Stimulated activated CD4-positive, alpha-beta T cell treated with anti-CD3 and anti-CD28 coated beads, Interleukin-2, amount 100 ng/mL, for 48 hours (primary cell): ENCODE results near the gene SWAP70.

Source experiments
- DNase-seq, 2 donors: peaks; one replicate each; pipeline ENCODE4 v3.0.0-alpha.2; 2020

SWAP70 gene

DNA sequence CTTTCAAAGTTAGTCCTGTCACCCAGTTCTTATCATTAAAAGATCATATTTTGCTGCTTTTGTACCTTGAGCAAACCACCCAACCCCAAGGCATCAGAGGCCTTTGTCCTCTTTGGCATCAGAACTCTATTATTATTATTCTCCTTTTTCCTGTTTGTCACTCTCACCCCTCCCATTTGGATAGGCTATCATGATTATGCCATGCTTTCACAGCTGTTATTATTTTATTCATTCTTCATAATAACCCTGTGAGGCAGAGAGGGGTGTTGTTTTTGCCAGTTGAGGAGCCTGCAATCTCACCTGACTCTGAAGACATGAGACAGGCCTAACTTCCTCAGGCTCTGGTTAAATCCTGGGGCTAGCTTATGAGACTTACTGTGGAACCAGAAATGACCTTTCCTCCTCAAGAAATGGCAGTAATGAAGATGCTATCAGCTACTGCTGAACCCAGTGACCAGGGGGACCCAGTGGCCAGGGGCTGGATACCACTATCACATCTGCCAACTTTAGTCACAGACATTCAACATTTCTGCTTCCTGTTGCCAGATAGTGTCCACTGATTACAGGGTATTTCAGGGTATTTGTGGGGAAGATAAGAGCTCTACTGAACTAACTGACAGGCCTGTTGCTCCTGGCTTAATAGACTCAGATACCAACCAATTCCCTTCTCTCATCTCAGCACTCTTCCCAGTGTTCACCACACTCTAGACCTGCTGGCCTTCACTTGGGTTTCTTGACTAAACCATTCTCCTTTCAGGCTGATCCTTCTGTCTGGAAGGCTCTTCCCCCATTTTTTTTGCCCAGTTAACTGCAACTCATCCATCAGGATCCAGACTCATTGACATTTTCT lies 11.8 kb upstream of the SWAP70 start:
- no peak for DNase-seq

DNA sequence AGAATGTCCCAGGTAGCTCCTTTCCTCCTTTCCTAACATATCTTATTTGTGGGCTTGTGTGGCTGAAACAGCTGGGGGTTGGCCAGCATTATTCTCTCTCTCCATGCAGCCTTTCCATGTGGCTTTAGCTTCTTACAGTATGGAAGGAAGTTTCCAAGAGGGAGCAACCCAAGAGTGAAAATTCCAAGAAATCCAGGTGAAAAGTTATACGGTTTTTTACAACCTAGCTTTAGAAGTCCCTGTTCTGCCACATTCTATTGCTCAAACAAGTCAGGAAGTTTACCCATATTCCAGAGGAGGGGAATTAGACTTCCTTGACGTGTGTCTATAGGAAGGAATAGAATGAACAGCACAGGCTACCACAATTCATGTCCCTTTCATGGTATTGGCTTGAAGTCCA lies 10.0 kb upstream of the SWAP70 start:
- DNase-seq, result no peak

DNA sequence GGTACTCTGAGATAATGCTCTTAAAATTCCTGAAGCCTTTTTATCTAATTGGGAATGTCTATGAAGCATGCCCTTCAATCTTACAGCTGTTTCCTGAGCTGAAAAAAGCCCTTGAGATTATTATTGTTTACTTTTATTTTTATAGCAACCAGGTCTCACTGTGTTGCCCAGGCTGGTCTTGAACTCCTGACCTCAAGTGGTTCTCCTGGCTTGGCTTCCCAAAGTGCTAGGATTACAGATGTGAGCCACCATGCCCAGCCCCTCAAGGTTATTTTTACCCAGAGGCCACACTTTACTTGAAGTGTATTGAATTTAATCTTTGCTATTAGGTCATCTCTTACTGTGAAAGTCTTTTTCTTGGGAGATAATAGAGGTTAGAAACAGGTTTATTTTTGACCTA lies 7.0 kb upstream of the SWAP70 start:
- DNase-seq, result no peak

DNA sequence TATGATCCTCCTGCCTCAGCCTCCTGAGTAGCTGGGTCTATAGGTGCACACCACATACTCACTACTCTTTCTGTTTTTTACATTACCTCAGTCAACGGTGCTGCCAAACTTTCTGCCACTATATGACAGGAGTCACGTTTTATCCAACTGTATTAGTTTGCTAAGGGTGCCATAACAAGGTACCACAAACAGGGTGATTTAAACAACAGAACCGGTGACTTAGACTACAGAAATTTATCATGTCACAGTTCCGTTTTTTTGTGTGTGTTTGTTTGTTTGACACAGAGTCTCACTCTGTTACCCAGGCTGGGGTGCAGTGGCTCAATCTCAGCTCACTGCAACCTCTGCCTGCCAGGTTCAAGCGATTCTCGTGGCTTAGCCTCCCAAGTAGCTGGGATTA lies 6.3 kb upstream of the SWAP70 start:
- DNase-seq, result no peak

DNA sequence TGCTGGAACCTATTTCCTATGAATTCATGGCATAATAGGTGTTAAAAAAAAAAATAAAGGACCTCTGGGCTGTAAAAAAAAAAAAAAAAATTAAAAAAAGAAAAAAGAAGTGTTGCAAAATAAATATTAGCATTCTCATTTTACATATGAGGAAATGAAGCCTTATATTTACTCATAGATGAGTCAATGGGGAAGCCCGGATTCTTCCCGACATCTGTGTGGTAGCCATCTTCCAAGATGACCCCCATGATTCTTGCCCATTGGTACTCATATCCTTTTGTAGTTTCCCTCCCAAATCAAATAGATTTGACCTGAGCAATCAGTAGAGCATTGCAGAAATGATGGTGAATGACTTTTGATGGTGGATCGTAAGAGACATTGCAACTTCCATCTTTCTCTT lies 3.0 kb upstream of the SWAP70 start:
- no peak for DNase-seq

DNA sequence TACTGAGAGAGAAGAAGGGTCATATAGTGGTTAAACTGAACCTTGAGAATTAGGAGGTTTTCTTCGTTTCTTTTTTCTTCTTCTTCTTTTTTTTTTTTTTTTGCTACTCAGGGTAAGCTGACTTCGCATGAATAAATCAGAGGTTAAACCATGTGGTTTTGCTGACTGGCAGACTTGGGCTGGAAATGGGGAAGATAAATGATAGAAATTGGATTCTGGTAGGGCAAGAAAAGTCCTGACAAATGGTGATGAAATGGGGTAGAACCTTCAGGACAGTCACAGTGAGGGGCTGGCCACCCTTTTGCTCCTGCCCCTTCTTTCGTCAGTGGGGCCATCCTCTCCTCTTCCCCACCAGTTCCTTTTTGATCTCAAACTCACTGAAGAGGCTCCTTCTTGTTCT lies 1.6 kb upstream of the SWAP70 start:
- no peak for DNase-seq

DNA sequence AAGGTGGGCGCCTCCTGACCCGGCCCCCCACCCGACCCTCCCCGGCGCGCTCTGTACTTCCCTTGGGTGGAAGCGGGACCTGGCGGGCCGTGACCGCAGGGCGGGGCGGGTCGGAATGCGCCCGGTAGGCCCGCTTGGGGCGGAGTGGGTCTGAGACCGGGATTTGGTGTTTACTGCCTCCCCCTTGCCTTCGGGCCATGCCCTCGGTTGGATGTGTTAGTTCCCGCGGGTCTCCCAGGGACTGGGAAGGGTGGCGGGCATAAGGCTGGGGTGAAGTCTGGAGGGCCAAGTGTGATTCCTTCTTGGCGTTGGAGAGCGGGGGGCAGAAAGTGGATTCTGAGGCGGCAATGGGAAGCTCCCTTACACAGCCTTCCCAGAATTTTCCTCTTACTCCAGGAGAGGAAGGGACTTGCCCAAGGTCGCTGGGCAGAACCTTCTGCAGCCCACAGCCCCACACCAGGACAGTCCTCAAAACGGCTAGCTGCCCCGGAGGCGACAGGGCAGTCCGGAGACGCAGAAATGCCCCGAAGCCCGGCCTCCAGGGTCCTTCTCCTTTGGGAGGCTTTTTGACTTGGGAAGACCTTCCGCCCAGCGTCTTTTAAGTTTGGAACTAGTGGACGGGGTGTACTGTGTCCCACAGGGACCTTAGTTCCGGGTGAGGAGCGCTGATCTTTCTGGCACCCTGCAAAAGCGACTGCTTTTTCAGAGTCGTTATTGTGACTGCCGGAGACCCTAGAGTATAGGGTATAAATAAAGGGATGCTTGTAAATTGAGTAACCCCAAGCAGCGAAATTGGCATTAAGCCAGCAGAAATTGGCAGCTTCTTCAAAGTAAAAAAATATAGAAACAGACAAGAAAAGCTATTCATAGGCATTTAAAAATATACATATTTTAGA lies 647 bp downstream of the SWAP70 start:
- DNase-seq, result peak; percentile 12 to 15

DNA sequence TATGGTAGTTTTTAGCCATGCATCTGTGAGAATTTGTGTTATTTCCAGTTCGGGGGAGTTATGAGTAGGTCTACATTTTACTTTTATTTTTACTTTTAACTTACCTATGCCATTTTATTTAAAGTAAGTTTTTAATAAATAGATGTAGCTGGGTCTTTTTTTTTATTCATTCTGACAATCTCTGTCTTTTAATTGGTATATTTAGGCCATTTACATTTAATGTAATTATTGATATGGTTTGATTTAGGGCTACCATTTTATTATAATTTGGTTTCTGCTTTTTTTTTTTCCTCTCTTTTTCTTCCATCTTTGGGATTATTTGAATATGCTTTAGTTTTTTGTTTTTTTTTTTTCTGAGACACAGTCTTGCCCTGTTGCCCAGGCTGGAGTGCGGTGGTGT lies 1.9 kb downstream of the SWAP70 start:
- no peak for DNase-seq

DNA sequence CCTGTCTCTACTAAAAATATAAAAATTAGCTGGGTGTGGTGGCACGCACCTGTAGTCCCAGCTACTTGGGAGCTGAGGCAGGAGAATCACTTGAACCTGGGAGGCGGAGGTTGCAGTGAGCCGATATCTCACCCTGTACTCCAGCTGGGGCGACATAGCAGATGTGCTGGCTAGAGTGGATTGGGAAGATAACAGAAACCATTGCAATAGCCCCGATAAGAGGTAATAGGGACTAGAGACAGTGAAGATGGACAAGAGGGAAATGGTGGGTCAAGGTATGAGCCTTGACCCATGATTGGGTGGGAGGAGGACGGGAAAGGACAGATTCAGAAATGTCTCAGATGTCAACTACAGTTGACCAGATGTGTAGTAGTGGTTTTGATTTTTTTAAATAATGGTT lies 6.1 kb downstream of the SWAP70 start:
- DNase-seq, result no peak

DNA sequence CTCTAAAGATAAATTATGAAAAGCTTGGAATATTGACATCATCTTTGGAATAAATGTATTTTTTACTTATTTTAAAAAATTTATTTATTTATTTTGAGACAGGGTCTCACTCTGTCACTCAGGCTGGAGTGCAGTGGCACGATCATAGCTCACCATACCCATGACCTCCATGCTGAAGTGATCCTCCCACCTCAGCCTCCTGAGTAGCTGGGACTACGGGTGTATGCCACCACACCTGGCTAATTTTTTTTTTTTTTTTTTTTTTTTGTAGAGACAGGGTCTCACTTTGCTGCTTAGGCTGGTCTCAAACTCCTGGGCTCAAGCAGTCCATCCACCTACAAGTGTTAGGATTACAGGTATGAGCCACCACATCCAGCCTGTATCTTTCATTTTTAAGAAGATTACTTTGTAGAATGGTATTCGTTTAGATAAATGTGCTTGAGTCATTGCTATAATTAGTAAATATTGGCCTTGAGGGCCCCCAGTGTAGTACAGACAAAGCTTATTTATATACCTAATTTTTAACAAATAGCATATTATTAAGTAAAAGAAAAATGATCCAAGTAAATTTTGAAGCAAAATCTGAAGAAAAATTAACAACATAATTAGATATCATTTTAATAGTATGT lies 8.5 kb downstream of the SWAP70 start:
- no peak for DNase-seq

DNA sequence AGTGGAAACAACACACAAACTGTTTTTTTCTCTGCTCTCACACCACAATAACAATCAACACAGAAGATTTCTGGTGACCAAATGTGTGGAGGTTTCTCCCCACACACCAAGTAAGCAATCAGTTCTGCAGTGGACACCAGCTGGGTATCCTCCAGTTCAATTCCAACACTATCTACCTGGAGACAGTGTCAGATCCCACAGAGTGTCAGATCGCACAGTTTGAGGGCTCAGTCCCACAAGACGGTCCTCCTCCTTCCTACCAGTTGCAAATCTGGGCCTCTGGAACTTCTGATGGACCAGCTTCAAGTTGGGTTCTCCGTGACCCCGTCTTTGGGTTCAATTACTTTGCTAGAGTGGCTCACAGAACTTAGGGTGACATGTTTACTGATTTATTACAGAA lies 9.0 kb downstream of the SWAP70 start:
- DNase-seq, result no peak

DNA sequence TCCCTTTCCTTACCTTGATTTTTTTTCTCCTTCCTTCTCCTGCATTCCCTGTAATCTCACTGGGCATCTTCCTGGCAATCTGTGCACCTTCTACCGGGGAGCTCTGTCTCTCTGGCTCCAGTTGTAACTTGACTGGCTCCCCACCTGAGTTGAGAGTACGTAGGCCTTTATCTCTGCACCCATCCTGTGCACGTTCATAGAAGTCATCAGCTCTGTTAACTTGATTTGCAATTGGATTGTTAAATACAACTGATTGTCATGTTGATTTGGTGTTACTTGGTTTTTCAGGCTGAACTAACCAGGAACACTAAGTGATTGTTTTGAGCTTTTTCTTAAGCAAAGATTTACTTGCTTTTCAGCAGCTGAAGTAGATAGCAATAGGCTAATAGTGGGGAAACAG lies 11.8 kb downstream of the SWAP70 start:
- no peak for DNase-seq

DNA sequence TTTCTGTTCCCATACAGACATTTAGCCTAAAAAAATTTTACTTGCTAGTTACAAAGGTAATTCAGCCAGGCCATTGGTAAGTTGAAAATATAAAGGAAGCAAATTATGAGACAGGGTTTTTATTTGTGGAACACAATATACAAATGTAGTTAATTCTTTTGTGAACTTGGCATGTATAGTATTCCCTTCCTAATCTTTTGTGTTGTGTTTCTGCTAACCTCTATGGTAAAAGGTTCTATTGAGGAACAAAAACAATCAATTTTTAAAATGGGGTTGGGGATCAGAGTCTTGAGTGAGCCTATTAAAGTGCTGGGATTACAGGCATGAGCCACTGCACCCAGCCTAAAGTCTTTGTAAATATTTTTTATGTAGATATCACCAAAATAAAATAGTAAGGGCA lies 14.1 kb downstream of the SWAP70 start:
- no peak for DNase-seq

DNA sequence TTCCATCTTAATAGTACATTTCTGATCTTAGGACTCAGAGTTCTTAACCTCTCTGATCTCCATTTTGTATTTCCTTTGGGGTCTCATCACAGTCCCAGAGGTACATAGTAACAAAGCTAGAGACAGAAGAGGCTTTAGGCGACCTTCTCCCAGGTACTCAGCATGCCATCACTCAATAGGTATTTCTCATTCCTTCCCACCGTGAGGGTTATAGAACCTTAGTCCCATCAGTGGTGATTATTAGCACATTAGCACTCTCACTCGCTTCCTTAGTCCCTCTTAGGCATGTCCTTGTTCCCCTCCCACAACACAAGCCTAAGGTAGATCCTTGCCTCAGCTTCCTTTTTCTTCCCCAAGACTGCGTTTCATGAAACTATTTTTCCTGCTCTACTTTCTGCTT lies 14.7 kb downstream of the SWAP70 start:
- DNase-seq, result no peak

DNA sequence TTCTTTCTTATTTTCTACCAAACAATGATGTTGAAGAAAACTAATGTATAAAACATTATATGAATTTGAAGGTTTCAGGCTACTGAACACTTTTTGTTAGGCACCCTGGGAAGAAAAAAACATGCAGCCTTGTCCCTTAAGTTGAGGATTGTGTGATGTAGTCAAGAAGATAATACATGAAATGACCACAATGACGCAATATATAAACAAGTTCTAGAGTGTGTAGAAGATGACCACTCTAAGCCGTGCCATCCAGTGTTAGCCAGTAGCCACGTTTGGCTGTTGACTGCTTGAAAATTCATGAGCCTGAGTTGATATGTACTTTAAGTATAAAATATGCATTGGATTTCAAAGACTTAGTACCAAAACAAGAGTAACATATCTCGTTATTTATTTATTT lies 16.2 kb downstream of the SWAP70 start:
- no peak for DNase-seq

DNA sequence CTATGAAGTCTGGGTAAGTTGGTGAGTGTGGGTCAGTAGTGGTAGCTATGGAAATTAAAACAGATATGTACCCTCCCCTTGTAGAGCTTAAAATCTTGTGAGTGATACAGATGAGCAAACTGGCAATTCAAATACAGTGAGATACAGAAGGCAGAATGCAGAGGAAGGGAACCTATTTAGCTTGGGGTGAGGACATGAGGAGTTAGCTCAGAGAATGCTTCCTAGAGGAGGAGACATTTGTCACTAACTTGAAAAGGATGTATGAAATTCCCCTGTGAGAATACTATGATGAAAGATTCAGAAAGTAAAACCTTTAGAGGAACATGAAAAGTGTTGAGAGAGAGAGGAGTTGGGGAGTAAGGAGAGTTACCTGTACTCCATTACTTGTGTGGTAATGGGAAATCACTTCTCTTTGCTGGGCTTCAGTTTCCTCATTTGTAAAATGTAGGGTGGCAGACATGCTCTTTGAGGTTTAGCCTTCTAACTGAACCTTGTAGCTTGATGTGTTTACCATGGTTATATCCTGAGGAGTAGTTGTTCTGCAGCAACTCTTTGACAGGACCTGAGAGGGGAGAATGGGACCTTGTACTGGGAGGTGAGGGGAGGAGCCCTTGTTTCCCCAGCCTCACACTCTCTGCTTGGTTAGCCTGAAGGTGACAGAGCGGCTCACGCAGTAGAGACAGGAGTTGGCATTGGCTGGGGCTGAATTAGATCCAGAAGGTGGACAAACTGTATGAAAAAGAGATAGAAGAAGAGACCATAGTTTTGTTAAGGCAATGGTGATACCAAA lies 17.9 kb downstream of the SWAP70 start:
- no peak for DNase-seq

DNA sequence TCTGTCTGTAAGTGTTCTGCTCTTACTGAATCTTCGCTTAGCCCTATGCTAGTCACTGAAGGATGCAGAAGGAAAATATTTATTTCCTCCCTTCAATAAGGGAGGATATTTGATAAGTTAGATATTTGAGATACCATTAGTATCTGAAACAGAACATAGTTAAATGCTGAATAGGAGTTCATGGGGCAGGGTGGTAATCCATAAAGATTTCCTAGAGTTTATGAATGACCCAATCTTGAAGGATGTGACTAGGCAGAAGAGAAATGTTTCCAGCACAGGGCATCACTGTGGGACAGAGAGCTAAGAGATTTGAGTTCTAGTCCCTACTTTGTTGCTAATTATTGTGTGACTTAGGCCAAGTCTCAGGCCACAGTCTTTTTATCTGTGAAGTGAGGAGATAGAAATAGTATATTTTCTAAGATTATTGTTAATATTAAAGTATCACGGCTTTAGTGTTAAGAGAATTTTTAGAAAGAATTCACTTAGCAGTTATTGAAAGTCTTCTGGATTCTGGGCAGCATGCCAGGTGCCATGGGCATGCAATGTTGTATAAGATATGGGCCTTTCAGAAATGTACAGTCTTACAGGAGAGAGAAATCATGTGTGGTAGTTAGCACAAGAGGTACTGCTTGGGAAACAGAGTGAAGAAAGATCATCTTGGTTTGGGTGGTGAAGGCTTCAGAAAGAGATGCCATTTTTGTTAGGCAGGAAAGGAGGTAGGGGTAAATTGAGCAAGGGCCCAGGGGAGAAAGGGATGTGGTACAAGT lies 24.0 kb downstream of the SWAP70 start:
- no peak for DNase-seq

DNA sequence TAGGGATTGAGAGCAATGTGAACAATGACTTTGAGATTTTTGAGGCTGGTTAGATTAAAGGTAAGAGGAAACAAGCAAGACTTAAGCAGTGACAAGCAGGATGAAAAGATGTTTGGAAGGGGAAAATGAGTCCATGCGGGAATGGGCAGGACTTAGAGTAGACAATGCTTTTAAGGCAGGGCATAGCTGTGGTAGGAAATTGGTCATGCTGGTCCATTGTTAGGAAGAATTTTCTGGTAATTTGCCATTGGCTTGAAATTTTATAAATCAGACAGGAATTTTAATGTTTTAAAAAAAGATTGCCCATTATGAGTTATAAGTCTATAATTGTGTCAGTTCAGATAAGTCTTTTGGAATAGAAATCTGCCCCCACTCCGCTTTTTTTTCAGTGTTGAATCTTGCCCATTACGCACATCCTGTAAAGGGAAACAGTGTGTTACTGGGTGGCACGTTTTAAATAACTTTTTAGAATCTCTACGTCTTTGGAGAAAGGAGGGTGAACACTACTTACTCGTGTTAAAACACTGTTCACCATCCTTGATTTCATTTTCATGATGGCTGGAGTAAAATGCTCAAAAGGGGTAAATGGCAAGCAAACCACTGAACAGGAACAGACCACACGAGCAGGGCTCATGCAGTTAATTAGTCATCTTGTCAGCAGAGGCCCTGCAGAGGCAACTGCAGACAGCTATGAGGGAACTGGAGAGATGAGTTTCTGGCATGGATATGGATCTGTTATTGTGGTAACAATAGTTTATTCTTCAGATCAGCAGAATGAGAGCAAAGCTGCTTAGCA lies 25.0 kb downstream of the SWAP70 start:
- no peak for DNase-seq

DNA sequence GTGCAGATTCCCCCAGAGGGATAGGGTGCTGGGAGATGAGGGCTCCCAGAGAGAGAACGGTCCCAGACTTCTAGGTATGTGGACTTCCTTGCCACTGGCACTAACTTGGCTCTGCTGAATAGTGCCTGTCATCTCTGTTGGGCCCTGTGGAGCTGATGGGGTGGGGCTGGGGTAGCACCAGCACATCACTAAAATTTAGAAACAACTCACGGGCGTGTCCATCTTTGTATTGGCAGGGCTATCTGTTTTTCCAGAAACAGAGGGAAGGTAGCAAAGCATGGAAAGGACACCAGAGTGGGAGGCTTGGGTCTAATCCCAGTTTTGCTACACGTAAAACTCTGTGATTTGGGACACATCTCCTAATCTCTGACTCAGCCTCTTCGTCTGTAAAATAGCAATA lies 25.8 kb downstream of the SWAP70 start:
- no peak for DNase-seq

DNA sequence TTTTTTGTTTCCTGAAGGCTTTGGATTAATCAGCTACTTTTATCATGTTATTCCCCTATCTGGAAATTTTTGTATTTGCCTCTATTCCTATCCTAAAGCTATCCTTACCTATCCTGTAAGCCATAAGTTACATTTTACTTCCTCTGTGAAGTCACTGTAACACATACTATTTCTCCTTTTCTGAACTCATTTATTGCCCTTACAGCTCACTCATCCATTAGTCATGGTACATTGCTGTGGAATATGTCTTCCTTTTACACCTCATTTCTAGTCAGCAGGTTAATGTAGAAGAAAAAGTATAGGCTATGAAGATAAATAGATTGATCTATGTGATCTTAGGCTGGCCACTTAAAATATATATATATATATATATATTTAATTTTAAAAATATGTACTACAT lies 28.0 kb downstream of the SWAP70 start:
- DNase-seq, result no peak

DNA sequence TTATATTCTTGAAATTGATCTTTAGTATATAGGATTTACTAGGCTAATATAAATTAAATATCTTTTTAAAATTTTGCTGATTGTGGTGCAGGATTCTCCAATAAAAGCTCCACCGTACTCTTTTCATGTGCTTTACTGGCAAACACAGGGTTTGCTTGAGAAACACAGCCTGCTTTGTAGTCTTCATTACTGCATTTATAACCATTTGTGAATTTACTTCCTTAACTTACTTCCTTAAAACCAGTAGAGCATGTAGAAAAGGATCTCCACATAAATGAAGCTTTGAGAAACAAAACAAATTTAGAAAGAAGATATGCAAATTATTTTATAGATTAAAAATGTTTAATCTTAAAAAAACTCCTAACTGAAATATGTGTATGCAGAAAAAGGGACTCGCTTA lies 28.8 kb downstream of the SWAP70 start:
- no peak for DNase-seq
